ENCODE data around the gene LRP3.

DNA sequence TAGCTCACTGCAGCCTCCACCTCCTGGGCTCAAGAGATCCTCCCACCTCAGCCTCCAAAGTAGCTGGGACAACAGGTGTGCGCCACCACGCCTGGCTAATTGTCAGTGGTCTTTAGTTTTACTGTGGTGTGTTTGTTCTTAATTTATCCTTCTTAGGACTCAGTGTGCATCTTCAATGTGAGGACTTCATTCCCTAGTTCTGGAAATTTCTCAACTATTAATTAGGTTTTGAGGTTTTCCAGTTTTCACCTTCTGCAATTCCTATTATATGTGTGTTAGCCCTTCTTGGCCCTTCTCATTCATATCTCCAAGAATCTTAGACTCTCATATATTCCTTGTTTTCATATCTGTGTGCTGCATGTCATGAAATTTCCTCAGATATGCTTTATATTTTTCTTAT lies 63.7 kb downstream of the LRP3 start:
- TF ChIP-seq, protein P1, sequence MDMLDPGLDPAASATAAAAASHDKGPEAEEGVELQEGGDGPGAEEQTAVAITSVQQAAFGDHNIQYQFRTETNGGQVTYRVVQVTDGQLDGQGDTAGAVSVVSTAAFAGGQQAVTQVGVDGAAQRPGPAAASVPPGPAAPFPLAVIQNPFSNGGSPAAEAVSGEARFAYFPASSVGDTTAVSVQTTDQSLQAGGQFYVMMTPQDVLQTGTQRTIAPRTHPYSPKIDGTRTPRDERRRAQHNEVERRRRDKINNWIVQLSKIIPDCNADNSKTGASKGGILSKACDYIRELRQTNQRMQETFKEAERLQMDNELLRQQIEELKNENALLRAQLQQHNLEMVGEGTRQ (IDR thresholded peaks at IDR 0.05; ENCODE audit: borderline replicate concordance, low read depth, low read length): no peak
- TF ChIP-seq FOXJ3 (CRISPR knock-in tag; IDR thresholded peaks at IDR 0.05): no peak
- no peak for TF ChIP-seq EZH2phosphoT487 (IDR thresholded peaks at IDR 0.05; ENCODE audit: borderline replicate concordance, low read depth)

Measured in SK-N-SH (cell line).